HG02973 (cell line): ENCODE results near the gene ICAM5.
A peak's percentile ranks its signal among the peaks of the same experiment; 100 is the strongest.

ENCODE experiments used
- ATAC-seq: cut with Tn5 transposase; IDR thresholded peaks from one replicate; pipeline ENCODE4 v1.9.1; 2021; ENCODE audit warnings: moderate library complexity; ENCODE audit not compliant: unreplicated experiment

The ICAM5 gene

DNA sequence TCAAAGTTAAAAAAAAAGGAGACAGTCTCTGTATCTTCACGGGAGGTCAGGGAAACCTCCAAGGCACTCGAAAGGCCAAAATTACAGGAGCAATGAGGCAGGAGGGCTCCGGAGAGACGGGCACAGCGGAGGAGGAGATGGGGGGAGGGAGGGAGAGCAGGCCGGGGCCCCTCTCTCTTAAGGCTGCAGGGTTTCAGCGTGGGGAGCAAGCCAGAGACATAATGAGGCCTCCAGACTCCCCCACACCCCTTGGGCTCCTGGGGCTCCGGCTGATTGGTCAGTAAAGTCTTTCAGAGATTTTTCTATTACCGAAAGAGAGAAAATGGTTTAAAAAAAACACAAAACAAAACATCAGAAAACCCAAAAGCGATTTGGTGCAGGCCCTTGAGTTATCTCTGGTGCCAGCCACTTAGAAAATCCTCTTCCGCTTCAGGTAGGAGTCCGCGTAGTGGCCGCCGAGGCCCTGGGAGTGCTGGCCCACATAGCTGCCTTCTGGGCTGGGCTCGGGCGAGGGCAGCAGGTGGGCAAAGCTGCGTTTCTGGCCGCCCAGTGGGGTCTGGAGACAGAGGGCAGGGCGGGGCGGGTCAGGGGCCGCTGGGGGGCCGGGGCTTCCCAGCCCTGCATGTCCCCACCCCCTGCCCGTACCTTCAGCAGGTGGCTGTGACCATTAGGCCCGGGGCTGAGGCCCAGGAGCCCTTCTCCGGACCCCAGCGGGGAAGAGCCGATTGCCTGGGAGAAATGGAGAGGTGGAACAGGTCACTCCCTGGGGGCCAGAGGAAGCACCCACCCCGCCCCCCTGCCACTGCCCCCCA, 27.5 kb downstream of the ICAM5 start:
- no peak for ATAC-seq

DNA sequence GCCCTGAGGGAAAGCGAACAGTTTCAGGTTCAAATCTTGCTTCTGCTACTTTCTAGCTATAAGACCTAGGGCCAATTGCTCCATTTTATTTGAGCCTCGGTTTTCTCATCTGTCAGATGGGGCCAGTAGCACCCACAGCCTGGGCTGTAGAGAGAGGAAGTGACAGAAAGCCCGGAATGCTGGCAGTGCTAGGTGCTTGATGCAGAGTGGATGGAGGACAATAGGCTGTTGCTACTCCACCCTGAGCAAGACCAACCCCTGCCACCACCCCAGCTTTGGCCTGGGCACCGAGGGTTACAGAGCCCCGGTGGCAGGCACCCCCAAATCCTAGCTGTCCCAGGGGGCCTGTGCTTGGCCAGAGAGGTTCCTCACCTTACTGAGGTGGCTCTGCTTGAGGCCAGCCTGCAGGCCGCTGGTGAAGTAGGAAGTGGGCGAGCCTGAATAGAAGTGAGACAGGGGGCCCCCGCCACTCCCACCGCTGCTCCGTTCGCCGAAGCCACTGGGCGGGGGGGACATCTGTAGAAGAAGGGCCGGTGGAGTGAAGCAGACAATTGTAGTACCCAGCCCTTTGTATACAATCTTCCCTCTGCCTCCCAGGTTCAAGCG, 28.2 kb downstream of the ICAM5 start:
- no peak for ATAC-seq

DNA sequence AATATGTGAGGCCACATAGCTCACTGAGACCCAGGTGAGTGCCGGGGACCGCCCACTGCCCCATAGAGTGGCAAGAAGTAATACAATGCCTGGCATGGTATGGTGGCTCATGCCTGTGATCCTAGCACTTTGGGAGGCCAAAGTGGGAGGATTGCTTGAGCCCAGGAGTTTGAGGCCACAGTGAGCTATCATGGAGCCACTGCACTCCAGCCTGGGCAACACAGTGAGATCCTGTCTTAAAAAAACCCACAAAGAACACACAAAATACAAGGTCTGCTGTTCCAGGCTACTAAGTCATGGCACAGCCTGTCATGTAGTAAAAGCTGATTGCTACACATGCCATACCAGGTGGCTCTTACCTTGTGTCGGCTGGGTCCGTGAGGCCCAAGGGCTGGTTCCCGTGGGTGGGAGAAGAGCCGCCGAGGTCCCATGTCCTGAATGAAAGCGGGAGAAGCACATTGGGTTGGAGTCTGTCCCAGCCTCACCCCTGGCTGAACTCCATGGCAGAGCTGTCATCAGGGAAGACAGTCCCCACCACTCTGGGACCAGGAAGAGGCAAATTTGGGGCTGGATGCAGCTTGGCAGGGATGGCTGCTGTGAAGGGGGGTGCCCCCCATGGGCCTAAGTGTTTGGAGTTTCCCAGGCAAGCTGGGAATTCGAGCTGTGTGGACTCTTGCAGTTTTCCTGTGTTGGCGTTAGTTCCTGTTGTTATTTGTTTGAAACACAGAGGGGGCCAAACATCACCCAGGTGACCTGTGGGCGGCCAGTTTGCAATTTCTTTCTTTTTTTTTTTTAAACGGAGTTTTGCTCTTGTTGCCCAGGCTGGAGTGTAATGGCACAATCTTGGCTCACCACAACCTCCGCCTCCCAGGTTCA, 29.3 kb downstream of the ICAM5 start:
- ATAC-seq: no peak

DNA sequence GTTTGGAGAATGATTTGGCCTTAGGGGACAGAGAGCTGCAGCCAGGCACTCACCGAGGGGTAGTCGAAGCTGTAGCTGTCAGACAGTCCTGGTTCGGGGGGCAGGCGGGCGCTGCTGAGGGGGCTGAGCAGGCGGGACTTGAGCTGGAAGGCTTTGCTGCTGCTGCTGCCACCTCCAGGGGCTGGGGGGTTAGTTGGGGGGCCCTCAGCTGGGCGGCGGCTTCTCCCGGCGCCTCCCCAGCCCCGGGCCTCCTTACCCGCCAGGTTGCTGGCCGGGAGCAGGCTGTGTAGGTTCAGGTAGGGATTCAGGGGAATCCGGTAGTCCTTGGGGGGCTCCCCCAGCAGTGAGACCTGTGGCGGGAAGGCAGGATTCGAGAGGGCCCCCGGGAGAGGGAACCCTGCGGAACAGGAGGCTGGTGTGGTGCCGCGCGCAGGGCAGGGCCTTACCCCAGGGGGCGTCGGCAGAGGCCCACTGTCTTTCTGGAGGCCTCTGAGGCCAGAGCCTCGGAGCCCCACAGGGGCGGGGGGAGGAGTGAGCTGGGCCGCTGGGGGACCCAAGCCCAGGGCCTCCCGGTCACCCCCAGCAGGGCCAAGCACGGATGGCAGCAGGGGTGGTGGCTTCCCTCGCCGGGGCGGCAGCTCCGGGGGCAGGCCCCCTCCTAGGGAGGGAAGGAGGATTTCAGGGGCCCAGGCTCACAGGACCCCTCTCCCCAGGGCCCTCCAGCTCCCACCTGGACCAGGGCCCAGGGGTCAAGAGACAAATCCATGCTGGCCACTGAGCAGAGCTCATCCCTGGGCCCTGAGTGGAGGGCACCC, 31.1 kb downstream of the ICAM5 start:
- ATAC-seq: no peak

DNA sequence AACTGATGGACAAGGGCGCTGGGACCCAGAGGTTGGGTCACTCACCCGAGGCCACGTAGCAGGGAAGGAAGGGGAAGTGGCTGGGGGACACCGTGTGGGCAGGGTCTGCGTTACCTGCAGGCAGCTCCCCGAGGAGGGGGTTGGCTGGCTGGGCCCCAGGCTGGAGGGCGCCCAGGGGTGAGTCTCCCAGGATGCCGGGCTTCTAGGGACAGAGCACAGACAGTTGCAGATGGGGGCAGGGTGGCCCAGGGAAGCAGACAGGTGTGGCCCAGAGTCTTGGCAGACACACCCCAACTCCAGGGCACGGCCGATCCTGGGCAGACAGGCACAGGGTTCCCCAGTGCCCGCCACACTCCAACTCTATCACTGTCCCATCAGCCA, 31.7 kb downstream of the ICAM5 start:
- no peak for ATAC-seq

DNA sequence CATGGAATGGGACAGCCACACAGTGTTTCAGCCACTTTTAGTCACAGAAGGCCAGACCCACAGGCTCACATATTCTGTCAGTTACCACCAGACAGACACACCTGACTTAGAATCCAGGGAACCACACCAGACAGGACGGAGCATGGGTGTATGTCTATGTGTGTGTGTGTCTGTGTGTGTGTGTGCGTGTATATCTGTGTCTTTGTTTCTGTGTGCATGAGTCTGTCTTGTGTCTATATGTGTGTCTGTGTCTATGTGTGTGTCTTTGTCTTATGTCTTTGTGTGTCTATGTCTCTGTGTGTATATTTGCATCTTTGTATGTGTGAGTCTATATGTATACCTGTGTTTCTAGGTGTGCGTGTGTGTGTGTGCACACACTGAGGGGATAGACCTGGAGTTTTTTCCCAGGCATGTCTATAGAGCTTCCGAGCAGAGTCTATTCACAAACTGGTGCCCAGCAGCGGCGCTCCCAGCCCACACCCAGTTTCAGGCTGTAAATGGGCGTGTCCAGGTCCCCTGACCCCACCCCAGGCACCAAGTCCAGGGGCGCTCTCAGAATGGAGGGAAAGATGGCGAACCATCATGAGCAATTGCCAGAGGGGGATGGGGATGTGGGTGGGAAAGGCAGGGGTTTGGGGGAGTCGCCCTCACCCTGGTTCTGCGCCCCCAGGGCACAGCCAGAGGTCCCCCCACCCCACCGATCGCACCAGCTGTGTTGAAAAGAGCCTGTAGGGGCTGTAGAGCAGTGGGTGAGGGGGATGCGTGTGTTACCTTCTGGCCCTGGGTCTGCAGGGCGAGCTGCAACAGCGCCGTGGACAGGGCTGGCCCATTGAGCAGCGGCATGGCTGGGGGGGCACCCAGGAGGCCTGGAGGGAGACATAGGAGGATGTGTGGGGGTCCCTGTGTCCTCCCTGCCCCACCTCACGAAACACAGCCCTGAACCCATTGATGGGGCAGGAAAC, 32.4 kb downstream of the ICAM5 start:
- no peak for ATAC-seq

DNA sequence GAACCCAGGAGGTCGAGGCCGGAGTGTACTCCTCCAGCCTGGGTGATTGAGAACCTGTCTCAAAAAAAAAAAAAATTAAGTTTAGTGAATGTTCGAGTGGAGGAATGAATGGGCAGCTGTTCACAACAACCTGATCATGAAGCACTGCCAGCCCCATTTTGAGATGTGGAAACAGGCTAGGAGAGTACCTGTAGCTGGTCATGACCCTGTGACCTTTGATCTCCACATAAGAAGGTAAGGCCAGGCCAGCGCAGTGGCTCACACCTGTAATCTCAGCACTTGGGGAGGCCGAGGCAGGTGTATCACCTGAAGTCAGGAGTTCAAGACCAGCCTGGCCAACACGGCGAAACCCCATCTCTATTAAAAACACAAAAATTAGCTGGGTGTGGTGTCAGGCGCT, 36.0 kb downstream of the ICAM5 start:
- no peak for ATAC-seq

DNA sequence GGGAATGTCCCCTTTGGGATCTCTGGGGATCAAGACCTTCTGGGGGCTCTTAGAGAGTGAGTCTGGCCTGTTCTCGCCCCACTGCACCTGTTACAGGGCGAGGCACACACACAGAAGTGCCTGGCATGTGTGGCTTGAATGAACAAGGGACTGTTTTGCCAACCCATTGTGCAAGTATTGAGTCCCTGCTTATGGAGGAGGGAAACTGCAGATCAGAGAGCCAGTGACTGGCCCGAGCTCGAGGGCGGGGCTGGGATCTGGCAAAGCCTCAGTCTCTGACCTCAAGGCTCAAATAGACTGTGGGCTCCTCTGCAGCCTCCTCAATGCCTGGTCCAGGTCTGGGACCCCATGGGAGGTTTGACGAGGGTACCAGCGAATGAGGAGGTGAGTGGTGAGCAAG, 38.0 kb downstream of the ICAM5 start:
- no peak for ATAC-seq

DNA sequence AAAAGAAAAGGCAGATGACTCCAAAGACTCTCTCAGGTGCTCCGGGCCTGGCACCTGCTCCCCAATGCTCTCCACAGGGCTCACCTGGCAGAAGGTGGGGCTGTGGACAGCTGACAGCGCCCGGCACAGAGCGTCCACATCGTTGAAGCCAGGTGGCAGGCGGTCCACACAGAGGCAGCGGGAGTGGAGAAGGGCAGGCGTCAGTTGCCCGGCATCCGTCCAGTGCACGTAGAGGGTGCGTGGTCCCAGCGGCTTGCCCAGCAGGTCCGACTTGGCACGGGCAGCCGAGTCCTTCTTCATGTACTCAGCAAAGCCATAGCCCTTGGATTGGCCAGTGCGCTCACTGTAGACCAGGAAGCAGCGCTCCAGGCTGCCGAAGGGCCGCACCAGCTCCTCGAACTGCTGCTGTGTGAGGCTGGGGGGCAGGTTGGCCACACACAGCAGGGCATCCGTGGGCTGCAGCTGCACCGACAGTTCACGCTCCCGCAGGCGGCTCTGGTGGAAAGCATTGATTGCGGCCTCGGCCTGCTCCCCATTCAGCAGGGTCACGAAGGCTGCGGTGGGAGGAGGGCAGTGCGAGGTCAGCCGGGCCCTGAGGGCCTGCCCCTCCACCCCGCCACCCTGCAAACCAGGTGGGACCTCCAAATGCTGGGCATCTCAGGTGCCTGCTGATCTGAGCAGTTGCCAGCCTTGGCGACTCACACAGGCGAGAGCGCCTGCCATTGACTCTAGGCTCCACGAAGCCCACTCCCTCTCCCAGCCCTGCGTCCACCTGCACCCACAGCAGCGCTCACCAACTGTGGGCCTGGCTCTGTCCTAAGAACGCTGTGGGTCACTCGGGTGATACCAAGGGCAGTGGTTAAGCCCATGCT, 39.0 kb downstream of the ICAM5 start:
- ATAC-seq: no peak

DNA sequence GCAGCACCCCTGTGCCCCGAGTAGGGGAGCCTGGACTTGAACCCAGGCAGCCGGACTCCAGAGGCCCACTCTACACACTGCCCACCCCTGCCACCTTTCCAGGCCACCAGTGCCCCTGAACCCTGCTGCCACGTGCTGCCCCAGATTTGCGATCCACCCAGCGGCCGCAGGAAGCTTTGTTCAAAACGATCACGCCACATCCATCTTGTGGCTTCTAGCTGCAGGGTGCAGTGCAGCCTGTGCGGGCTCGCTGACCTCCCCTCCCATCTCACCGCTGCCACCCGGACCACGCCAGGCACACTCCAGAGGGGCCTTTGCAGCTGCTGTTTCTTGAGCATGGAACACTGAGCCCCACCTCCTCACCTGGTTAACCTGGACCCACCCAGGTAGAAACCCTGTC, 39.8 kb downstream of the ICAM5 start:
- ATAC-seq: no peak

DNA sequence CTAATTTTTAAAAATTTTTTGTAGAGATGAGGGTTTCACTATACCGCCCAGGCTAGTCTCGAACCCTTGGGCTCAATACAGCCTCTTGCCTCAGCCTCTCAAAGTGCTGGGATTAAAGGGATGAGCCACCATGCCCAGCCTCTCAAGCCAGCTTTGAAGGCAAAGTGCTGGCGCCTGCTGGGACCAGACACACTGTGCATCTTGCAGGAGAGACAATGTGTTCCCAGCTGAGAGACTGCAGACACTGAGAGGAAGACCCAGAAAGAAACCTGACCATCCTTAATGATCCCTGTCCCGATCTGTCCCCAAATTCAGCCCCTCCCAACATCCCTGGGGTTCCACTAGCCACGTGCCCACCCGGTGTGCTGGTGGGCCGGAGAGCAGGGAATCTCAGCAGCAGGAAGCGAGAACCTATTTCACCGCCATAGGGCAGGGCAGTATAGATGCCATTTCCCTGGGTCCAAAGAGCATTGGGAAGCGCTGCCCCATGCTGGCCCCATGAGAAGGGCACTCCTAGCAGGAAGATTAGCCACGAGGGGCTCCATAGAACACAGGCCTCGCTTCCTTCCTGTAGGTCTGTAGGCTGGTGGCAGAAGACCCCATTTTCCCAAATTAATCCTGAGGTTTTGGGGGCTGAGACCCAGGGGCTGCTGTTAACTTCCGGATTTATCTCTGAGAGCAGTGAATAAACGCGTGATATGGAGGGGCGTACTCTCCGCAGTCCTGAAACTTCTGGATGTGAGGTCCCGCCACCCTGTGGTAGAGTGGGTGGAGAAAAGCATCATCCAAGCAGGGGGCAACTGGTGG, 42.6 kb downstream of the ICAM5 start:
- peak; percentile 2 for ATAC-seq

DNA sequence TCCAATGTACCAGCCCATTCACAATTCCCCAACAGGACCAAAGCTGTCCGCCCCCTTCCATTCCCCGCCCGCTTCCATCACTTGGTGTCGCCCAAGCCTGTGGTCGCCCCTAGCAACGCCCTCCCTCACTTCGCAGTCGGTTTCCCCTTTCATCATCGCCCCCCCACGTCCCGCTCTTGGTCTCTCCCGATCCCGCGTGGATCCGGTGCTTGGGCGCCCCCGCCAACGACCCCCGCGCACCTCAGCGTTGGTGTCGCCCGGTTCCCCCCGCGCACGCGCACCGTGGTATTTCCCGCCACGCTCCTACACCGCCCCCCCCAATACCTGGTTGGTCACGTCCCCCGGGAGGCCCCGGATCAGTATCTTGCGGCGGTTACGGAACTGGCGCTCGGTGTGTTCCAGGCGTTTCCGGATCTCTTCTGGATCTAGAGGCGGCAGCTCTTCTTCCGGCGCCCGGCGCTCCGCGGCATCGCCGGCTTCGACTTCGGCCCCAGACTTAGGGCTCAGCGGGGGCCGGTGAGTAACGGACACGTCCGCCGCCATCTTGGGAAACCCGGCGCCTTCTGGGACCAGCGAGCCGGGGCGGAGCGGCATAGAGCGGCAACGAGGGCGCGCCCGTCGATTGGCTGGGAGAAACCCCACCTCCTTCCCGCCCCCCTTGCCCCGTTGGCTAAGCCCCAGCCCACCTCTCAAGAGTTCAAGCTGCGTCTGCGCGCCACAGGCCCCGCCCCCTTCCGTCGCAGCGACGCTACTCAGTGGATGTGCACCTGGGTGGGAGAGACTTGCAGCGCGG, 43.4 kb downstream of the ICAM5 start, which contains the start of gene RAVER1:
Gene RAVER1, minus strand, starts transcription at position 565 of the 793 bp plus-strand sequence. Its CDS starts 22 bp downstream, at position 543.
- peak; percentile 72 for ATAC-seq

DNA sequence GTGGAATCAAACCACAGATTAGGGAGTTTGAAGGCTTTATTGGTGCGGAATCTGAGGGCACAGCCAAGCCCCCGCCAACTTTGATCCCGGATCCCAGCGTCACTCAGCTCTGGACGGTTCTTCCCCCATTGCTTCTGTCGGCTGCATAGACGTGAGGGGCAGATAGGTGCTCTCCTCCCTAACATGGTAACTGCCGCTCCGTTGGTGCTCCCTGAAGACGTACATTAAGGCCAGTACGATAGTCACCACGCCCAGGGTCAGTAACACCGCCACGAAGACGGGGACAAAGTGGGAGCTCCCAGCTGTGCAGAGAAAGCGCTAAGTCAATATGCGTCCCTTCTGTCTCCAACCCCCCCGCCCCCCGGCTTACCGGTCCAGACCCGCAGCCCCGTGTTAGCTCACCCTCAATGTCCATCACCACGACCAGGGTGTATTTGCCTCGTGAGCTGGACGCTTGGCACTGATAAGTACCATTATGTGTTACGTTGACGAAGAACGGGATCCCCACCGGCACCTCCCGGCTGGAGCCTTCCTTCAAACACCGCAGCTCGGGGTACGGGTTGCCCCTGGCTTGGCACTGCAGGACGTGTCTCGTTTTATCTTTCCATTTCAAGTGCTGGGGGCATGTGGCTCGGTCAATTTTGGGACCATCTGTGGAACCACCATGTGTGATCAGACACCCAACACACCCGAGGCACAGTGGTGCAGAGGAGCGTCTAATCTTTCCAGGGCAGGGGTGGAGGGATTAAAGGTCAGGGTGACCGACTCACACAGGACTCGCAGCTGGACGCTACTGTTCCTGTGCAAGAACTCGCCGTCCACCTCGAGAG, 44.2 kb downstream of the ICAM5 start:
- no peak for ATAC-seq

DNA sequence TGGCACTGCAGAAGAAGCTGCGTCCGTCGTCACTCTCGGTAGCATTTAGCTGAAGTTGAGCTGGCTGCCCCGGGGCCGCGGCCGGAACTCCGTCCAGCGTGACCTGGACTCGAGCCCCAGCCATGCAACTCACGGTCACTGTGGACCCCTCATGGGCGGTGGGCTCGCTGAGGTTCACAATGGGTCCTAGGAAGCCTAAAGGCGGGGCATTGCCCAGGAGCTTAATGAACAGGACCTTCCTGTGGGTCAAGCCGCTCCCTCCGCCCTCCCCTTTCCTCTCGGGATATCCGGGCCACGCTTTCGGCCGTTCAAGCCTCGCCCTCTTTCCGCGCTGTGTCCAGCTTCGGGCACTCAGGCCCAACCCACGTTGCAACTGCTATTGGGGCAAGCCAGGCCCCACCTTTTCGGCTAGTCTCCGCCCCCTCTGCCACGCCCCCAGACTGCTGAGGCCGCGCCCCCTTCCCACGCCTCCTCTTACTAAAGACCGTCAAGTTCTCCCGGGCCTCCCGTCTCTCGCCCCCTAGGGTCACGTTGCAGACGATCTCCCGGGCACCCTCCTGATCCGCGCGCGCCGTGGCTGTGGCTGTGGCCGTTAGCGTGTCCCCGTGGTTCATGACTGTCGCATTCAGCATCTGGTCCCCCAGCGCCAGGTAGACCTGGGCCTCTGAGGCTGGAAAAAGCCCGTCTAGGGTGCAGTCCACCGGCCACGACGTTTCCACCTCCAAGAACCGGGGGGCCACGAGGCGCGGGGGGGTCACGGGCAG, 45.0 kb downstream of the ICAM5 start:
- no peak for ATAC-seq

DNA sequence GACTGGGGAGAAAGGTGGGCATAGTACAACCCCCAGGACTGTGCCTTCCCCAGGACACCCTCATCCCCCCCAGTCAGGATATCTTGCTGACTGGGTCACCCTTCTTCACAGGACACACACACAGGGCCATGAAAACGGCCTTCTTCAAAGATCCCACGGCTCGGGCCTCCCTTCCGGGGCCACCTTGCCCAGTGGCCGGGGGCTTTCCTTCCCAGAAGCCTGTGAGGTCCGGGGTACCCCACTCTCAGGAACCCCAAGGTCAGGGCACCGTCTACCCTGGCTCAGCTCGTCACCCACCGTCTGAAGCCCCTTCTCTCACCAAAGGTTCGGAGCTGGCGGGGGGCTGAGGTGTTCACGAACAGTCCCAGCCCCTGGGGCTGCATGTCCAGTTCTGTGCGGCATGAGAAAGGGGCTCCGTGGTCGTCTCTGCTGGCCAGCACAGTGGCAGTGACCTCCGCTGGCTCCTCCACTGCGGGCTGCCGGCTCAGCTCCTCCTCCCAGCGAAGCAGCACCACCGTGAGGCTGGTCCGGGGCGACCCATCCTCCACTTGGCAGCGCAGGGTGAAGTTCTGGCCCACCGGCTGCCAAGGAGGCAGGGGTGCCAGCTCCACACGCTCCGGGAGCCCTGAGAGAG, 45.7 kb downstream of the ICAM5 start:
- no peak for ATAC-seq
